NT2/D1 (cell line): ENCODE data around the gene CTNNA2.

ENCODE experiments used
- YY1 ChIP-seq: IDR thresholded peaks from 2 replicates; pipeline ENCODE4 v1.6.1; 2011; ENCODE audit not compliant: insufficient read length, insufficient read depth
- ZNF274 ChIP-seq: IDR thresholded peaks from 2 replicates; pipeline ENCODE4 v1.6.1; 2011; ENCODE audit warnings: mild to moderate bottlenecking, low read depth, low read length

DNA sequence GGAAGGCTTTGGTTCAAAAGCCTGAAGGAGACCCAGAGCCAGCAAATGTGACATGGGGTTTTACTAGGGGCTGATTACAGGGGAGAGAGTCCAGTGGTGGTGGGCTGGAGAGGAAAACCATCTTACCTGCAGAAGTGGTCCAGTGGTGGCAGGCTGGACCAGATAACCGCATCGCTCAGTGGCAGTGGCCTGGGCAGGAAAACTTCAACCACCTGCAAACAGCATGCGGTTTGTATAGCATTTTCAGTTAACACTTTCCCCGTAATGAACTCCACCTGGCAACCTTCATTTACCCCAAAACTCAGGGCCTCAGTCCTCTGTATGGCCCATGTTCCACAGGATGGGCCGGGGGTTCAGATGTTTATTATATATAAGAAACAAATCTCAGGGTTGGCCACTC lies 677.3 kb downstream of the CTNNA2 start:
- TF ChIP-seq YY1, result no peak
- TF ChIP-seq ZNF274, result no peak
